Sigmoid colon (tissue), 7 donors: ENCODE data around the gene GPR158. TPM values are rescaled to one million over a fixed set of nuclear protein-coding genes. Genes with fewer than 3 reads are reported as not detected.

ENCODE experiments used
- DNase-seq: peaks from one replicate; pipeline ENCODE4 v3.0.0-alpha.2; 2019
- H3K27ac ChIP-seq, 4 donors: fragments of 200-600 bp; sonication (generic); one replicate each; pipeline ENCODE4 v1.5.1; 2016 to 2019; ENCODE audit warnings: mild to moderate bottlenecking in 1 of 4
- H3K27me3 ChIP-seq, 3 donors: fragments of 200-600 bp; sonication (generic); one replicate each; pipeline ENCODE4 v1.5.1; 2019; ENCODE audit warnings: mild to moderate bottlenecking in 1 of 3
- H3K36me3 ChIP-seq, 4 donors: fragments of 200-600 bp; sonication (generic); one replicate each; pipeline ENCODE4 v1.5.1; 2016 to 2019
- H3K4me1 ChIP-seq, 4 donors: fragments of 200-600 bp; sonication (generic); one replicate each; pipeline ENCODE4 v1.5.1; 2017 to 2019
- H3K4me3 ChIP-seq, 4 donors: fragments of 200-600 bp; sonication (generic); one replicate each; pipeline ENCODE4 v1.5.1; 2017 to 2019; ENCODE audit warnings: mild to moderate bottlenecking in 2 of 4, moderate library complexity in 1 of 4
- H3K9me3 ChIP-seq, 4 donors: fragments of 200-600 bp in 3 of 4; sonication (generic) in 3 of 4; one replicate each; pipeline versions ENCODE4 v1.5.1 to v1.6.1; 2013 to 2019
- CTCF ChIP-seq, 4 experiments: fragments of 450-650 bp in 3 of 4; fragments of 200-600 bp in 1 of 4; IDR thresholded peaks; one replicate each; pipeline ENCODE4 v1.5.1; 2016 to 2019; ENCODE audit warnings: antibody characterized with exemption in 4 of 4, mild to moderate bottlenecking in 3 of 4, moderate library complexity in 2 of 4
- EP300 ChIP-seq, 4 donors: sonication (generic); formaldehyde crosslinking; IDR thresholded peaks; one replicate each; pipeline ENCODE4 v1.6.1; 2017; ENCODE audit warnings: antibody characterized with exemption in 4 of 4
- POLR2A ChIP-seq, 2 donors: fragments of 450-650 bp; IDR thresholded peaks; one replicate each; pipeline ENCODE4 v1.6.1; 2016; ENCODE audit warnings: antibody characterized with exemption in 2 of 2, mild to moderate bottlenecking in 2 of 2, moderate library complexity in 2 of 2
- POLR2AphosphoS5 ChIP-seq, 4 donors: sonication (generic); formaldehyde crosslinking; IDR thresholded peaks; one replicate each; pipeline ENCODE4 v1.6.1; 2017; ENCODE audit warnings: antibody characterized with exemption in 4 of 4
- WGBS, 2 donors: extraction: QIAGEN DNeasy Blood & Tissue Kit; methylation state at CpG; one replicate each; pipeline ENCODE4 v1.1.7; 2013; 5-methylcytosine and 5-hydroxymethylcytosine counted together
- intact Hi-C: fragments of 100-400 bp; cut with DNase I; formaldehyde crosslinking; loops from one replicate; pipeline ENCODE4 v1.15.1; 2023
- polyA plus RNA-seq, 3 donors: library from polyadenylated mRNA; stranded (reverse); fragments of 200-250 nt; gene quantifications; one replicate each; pipeline ENCODE4 v1.2.3, GENCODE V29; 2013
- total RNA-seq, 4 donors: library from RNA; depleted of rRNA; stranded (reverse); fragments of >200 nt; gene quantifications; one replicate each; pipeline ENCODE4 v1.1.0, GENCODE V29; 2016
- donor health status: healthy with polysubstance abuse.
- donor health status: Bipolar disorder and iron deficiency.
- donor health status: healthy.

The GPR158 gene
- total and polyA plus RNA-seq, 7 donors = 0.16 to 1.1 (median 0.54) TPM; not detected in 2

GRCh38 chr10:25288181-25288580 lies 113.4 kb downstream of the GPR158 start:
- no peaks in the 10 kb centered on the region for H3K36me3 ChIP-seq
- 73 to 89% methylated on average over 1 of the region's 1 CpG for WGBS, 2 donors
- no peak overlapping the region for H3K4me3 ChIP-seq
- H3K4me1 ChIP-seq = no peaks in the 10 kb centered on the region
- intact Hi-C loops = no loop called here
- no peaks in the 10 kb centered on the region for H3K27me3 ChIP-seq
- DNase-seq = no peak
- no peak overlapping the region for H3K27ac ChIP-seq
- TF ChIP-seq EP300 (IDR thresholded peaks at IDR 0.05) (no peak), POLR2AphosphoS5 (IDR thresholded peaks at IDR 0.05) (no peak), CTCF (IDR thresholded peaks at IDR 0.05) (no peak), POLR2A (IDR thresholded peaks at IDR 0.05) (no peak)
- peaks cover 0 to 7% (median 0%) of the 10 kb centered on the region in 4 donors for H3K9me3 ChIP-seq

GRCh38 chr10:25294032-25294926 lies 119.5 kb downstream of the GPR158 start:
- H3K9me3 ChIP-seq = no peaks in the 10 kb centered on the region
- no peaks in the 10 kb centered on the region for H3K27me3 ChIP-seq
- no peak overlapping the region for H3K27ac ChIP-seq
- no peaks in the 10 kb centered on the region for H3K36me3 ChIP-seq
- 87 to 90% methylated on average over 5 of the region's 5 CpGs for WGBS, 2 donors
- H3K4me3 ChIP-seq = no peak overlapping the region
- H3K4me1 ChIP-seq = no peaks in the 10 kb centered on the region
- TF ChIP-seq POLR2AphosphoS5 (IDR thresholded peaks at IDR 0.05) = no peak
- TF ChIP-seq EP300 (IDR thresholded peaks at IDR 0.05) = no peak
- TF ChIP-seq POLR2A (IDR thresholded peaks at IDR 0.05) = no peak
- DNase-seq = no peak
- intact Hi-C loops = no loop called here

DNA sequence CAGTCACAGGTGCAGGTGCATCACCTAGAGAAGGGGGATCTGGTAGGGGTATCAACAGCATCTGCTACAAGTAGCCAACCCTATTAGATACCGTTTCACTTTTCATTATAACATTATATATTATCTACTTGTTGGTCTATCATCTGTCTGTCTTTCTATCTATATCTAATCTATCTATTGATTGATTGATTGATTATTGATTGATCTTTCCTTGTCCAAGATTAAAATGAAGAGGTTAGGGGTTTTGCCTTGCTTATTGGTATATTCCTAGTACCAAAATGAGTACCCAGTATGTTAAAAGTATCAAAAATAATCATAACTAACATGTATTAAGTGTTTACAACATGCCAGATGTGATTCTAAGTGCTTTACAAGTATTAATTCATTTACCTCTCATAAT lies 121.5 kb downstream of the GPR158 start:
- DNase-seq = no peak
- WGBS, 2 donors = 74 to 76% methylated on average over 1 of the region's 1 CpG
- no peaks in the 10 kb centered on the region for H3K27me3 ChIP-seq
- no peak overlapping the region for H3K4me3 ChIP-seq
- TF ChIP-seq CTCF (IDR thresholded peaks at IDR 0.05) (no peak), EP300 (IDR thresholded peaks at IDR 0.05) (no peak), POLR2AphosphoS5 (IDR thresholded peaks at IDR 0.05) (no peak), POLR2A (IDR thresholded peaks at IDR 0.05) (no peak)
- H3K27ac ChIP-seq = no peak overlapping the region
- intact Hi-C loops = no loop called here
- H3K4me1 ChIP-seq = no peaks in the 10 kb centered on the region
- H3K9me3 ChIP-seq = no peaks in the 10 kb centered on the region
- H3K36me3 ChIP-seq = no peaks in the 10 kb centered on the region

- no peak for TF ChIP-seq EP300 (IDR thresholded peaks at IDR 0.05)
- TF ChIP-seq CTCF (IDR thresholded peaks at IDR 0.05) = no peak
- no peak for TF ChIP-seq POLR2AphosphoS5 (IDR thresholded peaks at IDR 0.05)
- no peaks in the 10 kb centered on the region for H3K36me3 ChIP-seq
- DNase-seq = no peak
- H3K4me3 ChIP-seq = no peak overlapping the region
- no peaks in the 10 kb centered on the region for H3K4me1 ChIP-seq
- H3K9me3 ChIP-seq = no peaks in the 10 kb centered on the region
- 19 to 68% methylated on average over 4 of the region's 4 CpGs for WGBS, 2 donors
- no peak overlapping the region for H3K27ac ChIP-seq
- no peaks in the 10 kb centered on the region for H3K27me3 ChIP-seq
- intact Hi-C loops = no loop called here
Measured at GRCh38 chr10:25297466-25297865, 122.7 kb downstream of the GPR158 start.

- H3K4me1 ChIP-seq = no peaks in the 10 kb centered on the region
- no peaks in the 10 kb centered on the region for H3K9me3 ChIP-seq
- H3K27ac ChIP-seq = no peak overlapping the region
- no peaks in the 10 kb centered on the region for H3K36me3 ChIP-seq
- intact Hi-C loops = no loop called here
- no peak for DNase-seq
- WGBS, 2 donors = 74 to 85% methylated on average over 2 of the region's 2 CpGs
- no peak overlapping the region for H3K4me3 ChIP-seq
- H3K27me3 ChIP-seq = no peaks in the 10 kb centered on the region
- TF ChIP-seq CTCF (IDR thresholded peaks at IDR 0.05) = no peak
- TF ChIP-seq EP300 (IDR thresholded peaks at IDR 0.05) = no peak
- no peak for TF ChIP-seq POLR2AphosphoS5 (IDR thresholded peaks at IDR 0.05)
- TF ChIP-seq POLR2A (IDR thresholded peaks at IDR 0.05) = no peak
Measured at GRCh38 chr10:25300073-25300472, 125.3 kb downstream of the GPR158 start.
